ENCODE data around the gene SLITRK1. TPM values are rescaled to one million over a fixed set of nuclear protein-coding genes. Genes with fewer than 3 reads are reported as not detected.

Gene SLITRK1
- total RNA-seq, 1 experiment from 2014 or later = 1.9 TPM

DNA sequence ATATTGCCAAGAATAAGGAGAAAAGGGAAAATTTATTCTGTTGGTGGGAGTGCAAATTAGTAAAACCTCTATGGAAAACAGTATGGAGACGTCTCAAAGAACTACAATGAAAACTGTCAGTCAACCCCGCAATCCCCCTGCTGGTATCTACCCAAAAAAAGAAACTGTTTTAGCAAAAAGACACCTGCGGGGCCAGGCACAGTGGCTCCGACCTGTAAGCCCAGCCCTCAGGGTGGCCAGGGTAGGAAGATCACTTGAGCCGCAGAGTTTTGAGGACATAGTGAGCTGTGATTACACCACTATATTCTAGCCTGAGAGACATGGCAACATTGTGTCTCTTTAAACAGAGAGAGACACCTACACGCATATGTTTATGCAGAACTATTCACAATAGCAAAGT, 37.5 kb upstream of the SLITRK1 start:
- no peak for DNase-seq (ENCODE audit: low spot score)
- H3K4me1 Mint-ChIP-seq = peaks cover 8% of the 10 kb centered on the region
- no peak overlapping the region for H3K4me3 Mint-ChIP-seq
- no peak overlapping the region for H3K27ac Mint-ChIP-seq
- no peaks in the 10 kb centered on the region for H3K9me3 Mint-ChIP-seq
- ChIA-PET POLR2A (no interaction called here), CTCF (no interaction called here)
- no peaks in the 10 kb centered on the region for H3K27me3 Mint-ChIP-seq (ENCODE audit: low read depth)
- TF ChIP-seq TP53 (CRISPR knock-in tag; IDR thresholded peaks at IDR 0.05) = no peak
- peak; percentile 67 for ATAC-seq
- no peaks in the 10 kb centered on the region for H3K36me3 Mint-ChIP-seq

DNA sequence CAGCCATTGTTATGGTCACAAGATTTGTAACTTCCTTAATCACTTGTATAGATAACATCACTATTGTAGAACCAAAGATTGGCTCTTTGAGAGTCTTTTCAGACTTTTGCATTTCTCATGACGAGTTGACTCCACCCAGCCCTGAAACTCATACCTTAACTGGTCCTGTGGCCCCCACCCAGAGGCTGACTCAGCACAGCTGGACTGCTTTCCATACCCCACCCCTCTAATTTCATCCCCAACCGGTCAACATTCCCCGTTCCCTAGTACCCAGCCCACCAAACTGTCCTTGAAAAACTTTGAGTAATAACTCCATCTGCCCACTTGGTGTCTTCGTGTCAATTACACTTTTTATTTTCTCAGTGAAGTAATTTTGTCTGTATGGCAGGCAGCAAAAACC, 32.1 kb upstream of the SLITRK1 start:
- ChIA-PET CTCF (no interaction called here), POLR2A (no interaction called here)
- peaks cover 8% of the 10 kb centered on the region for H3K4me1 Mint-ChIP-seq
- DNase-seq (ENCODE audit: low spot score) (no peak), ATAC-seq (0 out of 2 replicates have a peak, but pooled peaks have one; percentile 26)
- peaks cover 11% of the 10 kb centered on the region for H3K36me3 Mint-ChIP-seq
- peaks cover 21% of the 10 kb centered on the region for H3K9me3 Mint-ChIP-seq
- TF ChIP-seq FOXP1 (CRISPR knock-in tag; IDR thresholded peaks at IDR 0.05; ENCODE audit: borderline replicate concordance) (no peak), ZNF263 (CRISPR knock-in tag; IDR thresholded peaks at IDR 0.05; ENCODE audit: low read depth) (no peak), RELA (CRISPR knock-in tag; IDR thresholded peaks at IDR 0.05; ENCODE audit: borderline replicate concordance) (no peak), ZNF121 (CRISPR knock-in tag; IDR thresholded peaks at IDR 0.05) (no peak), OVOL2 (CRISPR knock-in tag; IDR thresholded peaks at IDR 0.05; ENCODE audit: borderline replicate concordance) (no peak), PRRX2 (CRISPR knock-in tag; IDR thresholded peaks at IDR 0.05) (no peak), EMX1 (CRISPR knock-in tag; IDR thresholded peaks at IDR 0.05) (no peak), MXD4 (CRISPR knock-in tag; IDR thresholded peaks at IDR 0.05; ENCODE audit: borderline replicate concordance) (no peak), ZNF396 (CRISPR knock-in tag; IDR thresholded peaks at IDR 0.05; ENCODE audit: borderline replicate concordance) (no peak), TP53 (CRISPR knock-in tag; IDR thresholded peaks at IDR 0.05) (no peak), TEAD4 (CRISPR knock-in tag; IDR thresholded peaks at IDR 0.05) (no peak), FOXK1 (CRISPR knock-in tag; IDR thresholded peaks at IDR 0.05) (no peak), ATF2 (CRISPR knock-in tag; IDR thresholded peaks at IDR 0.05; ENCODE audit: borderline replicate concordance, low read depth) (no peak), AFF4 (CRISPR knock-in tag; IDR thresholded peaks at IDR 0.05; ENCODE audit: borderline replicate concordance) (no peak), ZBTB21 (CRISPR knock-in tag; IDR thresholded peaks at IDR 0.05; ENCODE audit: borderline replicate concordance) (no peak), CTCF (IDR thresholded peaks at IDR 0.05) (no peak), NR1H2 (CRISPR knock-in tag; IDR thresholded peaks at IDR 0.05) (no peak)
- TF ChIP-seq, protein P1, sequence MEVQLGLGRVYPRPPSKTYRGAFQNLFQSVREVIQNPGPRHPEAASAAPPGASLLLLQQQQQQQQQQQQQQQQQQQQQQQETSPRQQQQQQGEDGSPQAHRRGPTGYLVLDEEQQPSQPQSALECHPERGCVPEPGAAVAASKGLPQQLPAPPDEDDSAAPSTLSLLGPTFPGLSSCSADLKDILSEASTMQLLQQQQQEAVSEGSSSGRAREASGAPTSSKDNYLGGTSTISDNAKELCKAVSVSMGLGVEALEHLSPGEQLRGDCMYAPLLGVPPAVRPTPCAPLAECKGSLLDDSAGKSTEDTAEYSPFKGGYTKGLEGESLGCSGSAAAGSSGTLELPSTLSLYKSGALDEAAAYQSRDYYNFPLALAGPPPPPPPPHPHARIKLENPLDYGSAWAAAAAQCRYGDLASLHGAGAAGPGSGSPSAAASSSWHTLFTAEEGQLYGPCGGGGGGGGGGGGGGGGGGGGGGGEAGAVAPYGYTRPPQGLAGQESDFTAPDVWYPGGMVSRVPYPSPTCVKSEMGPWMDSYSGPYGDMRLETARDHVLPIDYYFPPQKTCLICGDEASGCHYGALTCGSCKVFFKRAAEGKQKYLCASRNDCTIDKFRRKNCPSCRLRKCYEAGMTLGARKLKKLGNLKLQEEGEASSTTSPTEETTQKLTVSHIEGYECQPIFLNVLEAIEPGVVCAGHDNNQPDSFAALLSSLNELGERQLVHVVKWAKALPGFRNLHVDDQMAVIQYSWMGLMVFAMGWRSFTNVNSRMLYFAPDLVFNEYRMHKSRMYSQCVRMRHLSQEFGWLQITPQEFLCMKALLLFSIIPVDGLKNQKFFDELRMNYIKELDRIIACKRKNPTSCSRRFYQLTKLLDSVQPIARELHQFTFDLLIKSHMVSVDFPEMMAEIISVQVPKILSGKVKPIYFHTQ (CRISPR knock-in tag; IDR thresholded peaks at IDR 0.05) = no peak
- TF ChIP-seq, protein P2, sequence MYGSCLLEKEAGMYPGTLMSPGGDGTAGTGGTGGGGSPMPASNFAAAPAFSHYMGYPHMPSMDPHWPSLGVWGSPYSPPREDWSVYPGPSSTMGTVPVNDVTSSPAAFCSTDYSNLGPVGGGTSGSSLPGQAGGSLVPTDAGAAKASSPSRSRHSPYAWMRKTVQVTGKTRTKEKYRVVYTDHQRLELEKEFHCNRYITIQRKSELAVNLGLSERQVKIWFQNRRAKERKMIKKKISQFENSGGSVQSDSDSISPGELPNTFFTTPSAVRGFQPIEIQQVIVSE (CRISPR knock-in tag; IDR thresholded peaks at IDR 0.05; ENCODE audit: borderline replicate concordance) = no peak
- H3K27me3 Mint-ChIP-seq (ENCODE audit: low read depth) = no peaks in the 10 kb centered on the region
- H3K27ac Mint-ChIP-seq = no peak overlapping the region
- no peak overlapping the region for H3K4me3 Mint-ChIP-seq

All from WTC11 (cell line).